Sigmoid colon (tissue), 4 donors: ENCODE results near the gene FURIN.

Source experiments
- EP300 ChIP-seq, 4 donors: sonication (generic); formaldehyde crosslinking; IDR thresholded peaks; one replicate each; pipeline ENCODE4 v1.6.1; 2017; ENCODE audit warnings: antibody characterized with exemption in 4 of 4
- TF ChIP-seq, protein P1 (sequence below), 4 experiments: fragments of 450-650 bp in 3 of 4; fragments of 200-600 bp in 1 of 4; IDR thresholded peaks; one replicate each; pipeline ENCODE4 v1.5.1; 2016 to 2019; ENCODE audit warnings: antibody characterized with exemption in 4 of 4, mild to moderate bottlenecking in 3 of 4, moderate library complexity in 2 of 4

DNA sequence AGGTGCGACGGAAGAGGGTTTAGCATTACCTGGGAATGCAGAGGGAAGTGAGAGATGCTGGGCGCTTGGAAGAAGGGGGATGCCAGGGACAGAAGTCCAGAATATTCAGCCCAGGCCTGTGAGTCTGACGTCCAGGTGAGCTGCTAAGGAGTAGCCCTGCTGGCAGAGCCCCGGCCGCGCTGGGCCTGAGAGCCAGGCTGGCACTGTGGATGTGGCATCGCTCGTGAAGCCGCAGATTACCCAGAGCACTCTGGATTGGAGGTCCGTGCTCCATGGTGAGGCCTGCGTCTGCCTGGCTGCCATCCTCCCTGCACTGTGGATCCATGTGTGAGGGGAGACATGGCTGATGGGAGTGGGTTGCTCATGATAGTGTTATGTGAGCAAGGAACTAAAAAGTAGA is 49.2 kb downstream of the FURIN start:
- no peak for TF ChIP-seq EP300 (IDR thresholded peaks at IDR 0.05)
- TF ChIP-seq, protein P1, sequence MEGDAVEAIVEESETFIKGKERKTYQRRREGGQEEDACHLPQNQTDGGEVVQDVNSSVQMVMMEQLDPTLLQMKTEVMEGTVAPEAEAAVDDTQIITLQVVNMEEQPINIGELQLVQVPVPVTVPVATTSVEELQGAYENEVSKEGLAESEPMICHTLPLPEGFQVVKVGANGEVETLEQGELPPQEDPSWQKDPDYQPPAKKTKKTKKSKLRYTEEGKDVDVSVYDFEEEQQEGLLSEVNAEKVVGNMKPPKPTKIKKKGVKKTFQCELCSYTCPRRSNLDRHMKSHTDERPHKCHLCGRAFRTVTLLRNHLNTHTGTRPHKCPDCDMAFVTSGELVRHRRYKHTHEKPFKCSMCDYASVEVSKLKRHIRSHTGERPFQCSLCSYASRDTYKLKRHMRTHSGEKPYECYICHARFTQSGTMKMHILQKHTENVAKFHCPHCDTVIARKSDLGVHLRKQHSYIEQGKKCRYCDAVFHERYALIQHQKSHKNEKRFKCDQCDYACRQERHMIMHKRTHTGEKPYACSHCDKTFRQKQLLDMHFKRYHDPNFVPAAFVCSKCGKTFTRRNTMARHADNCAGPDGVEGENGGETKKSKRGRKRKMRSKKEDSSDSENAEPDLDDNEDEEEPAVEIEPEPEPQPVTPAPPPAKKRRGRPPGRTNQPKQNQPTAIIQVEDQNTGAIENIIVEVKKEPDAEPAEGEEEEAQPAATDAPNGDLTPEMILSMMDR (IDR thresholded peaks at IDR 0.05), result no peak
